HG03060 (cell line): ENCODE data around the gene RHBDD1.

Experiments used
- ATAC-seq: cut with Tn5 transposase; IDR thresholded peaks from one replicate; pipeline ENCODE4 v1.9.1; 2021; ENCODE audit warnings: low read depth, moderate number of reproducible peaks; ENCODE audit not compliant: unreplicated experiment

RHBDD1 gene

GRCh38 chr2:226973816-226974215 lies 138.0 kb downstream of the RHBDD1 start:
- ATAC-seq: no peak

DNA sequence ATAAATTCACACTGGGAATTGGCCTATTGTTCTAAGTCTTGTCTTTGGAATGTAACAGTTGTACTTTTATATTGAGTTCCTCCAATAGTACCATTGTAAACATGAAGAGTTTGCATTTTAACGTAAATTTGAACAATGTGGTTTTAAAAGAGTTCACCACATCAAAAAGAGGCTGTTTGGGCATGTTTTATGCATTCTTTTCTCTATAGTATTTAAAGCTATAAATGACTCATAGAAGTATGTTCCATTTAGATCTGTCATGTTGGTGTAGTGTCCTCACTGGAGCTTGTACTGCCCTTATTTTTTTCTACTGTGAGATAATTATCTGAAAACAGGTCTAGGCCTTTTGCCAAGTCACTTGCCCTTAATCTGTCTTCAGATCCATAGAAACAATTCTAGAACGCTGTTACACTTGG lies 141.9 kb downstream of the RHBDD1 start:
- ATAC-seq: no peak

GRCh38 chr2:226978300-226978699 lies 142.4 kb downstream of the RHBDD1 start:
- ATAC-seq: no peak

DNA sequence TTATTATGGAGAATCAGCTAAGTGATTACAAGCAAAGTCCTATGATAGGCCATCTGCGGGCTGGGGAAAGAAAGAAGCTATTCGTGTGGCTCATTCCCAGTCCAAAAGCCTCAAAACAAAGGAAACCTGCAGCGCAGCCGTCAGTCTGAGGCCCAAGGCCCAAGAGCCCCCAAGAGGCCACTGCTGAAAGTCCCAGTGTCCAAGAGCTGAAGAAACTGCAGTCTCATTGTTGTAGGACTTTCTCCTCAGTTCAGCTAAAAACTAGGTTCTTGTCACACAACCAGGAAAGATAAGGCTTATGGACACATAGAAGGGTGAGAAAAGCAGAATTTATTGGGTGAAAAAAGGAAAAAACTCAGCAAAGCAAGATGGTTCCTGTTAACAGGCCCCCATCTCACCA lies 143.2 kb downstream of the RHBDD1 start:
- ATAC-seq: no peak

DNA sequence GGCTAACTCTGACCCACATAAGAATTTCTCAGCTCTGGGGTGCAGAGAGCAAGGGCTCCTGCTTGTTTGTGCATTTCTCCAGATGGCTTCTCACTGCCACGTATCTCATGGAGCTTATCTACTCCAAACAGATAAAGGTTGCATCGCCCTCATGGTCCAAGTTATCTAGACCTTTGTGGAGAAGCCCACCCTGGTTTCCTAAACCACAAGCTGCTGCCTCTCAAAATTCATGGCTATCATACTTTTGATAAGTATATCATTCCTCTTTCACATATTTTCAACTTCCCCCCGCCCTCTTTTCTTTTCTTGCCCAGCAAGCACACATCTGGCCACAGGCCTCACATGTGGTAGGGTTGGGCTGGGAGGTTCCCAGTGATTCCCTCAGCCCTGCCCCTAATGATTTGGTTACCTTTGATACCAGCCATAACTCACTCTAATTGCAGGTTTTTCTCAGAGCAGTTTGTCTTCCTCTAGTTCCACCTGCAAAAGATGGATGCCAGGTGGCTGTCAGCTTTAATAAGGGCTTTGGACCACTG lies 146.0 kb downstream of the RHBDD1 start:
- no peak for ATAC-seq

DNA sequence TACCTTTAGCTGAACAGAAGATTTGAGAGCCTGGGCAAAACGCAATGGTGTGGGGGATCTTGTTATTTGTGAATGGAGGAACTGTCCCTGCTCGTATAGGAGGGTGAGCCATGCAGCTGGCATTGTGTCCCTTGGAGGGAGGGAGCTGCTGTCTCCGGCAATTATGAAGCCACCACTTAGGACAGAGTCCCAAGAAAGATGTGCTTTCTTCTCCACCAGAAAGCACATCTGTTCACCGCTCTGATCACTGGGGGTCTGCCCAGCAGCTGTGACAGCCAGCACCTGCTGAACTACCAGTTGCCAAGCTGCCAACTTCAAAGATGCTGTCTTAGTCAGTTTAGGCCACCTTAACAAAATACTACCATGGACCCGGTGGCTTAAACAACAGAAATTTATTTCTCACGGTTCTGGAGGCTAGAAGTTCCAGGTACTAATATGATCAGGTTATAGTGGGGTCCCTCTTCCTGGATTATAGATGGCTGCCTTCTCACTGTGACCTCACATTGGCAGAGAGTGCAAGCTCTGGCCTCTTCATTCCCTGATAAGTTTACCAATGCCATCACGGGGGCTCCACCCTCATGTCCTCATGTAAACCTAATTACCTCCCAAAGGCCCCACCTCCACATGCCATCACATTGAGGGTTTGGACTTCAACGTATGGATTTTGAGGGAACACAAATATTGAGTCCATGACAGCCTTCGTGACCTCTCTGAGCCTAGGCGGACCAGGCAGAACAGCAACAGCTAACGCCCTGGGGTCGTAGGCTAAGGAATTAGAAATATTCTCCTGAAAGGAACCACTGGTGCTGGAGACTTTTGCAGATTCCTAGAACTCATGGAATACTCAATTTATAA lies 148.3 kb downstream of the RHBDD1 start:
- peak; percentile 5 for ATAC-seq

- peak; percentile 99 for ATAC-seq
Observed at GRCh38 chr2:226984750-226985582, 149.1 kb downstream of the RHBDD1 start.

GRCh38 chr2:226985583-226985946 lies 149.7 kb downstream of the RHBDD1 start:
- ATAC-seq: no peak

GRCh38 chr2:226991663-226992062 lies 155.8 kb downstream of the RHBDD1 start:
- ATAC-seq: no peak

GRCh38 chr2:226993171-226993570 lies 157.3 kb downstream of the RHBDD1 start:
- ATAC-seq: no peak

DNA sequence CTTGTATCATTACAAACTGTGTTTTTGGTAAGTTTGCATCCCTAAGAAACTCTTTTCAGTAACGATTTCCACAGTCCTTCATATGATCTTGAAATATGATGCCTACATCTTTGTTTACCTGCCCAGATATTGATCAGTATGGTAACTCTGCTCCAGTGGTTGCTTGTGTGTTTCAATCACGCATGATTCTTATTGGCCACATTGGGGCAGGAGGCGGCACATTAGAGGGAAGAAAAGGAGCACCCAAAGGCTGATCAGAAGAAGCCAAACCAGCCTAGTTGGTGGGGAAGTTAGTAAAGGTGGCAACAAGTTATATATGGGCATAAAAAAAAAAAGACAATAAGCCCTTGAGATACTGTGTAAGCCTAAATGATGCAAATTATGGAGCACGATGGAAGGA lies 158.9 kb downstream of the RHBDD1 start:
- ATAC-seq: no peak

DNA sequence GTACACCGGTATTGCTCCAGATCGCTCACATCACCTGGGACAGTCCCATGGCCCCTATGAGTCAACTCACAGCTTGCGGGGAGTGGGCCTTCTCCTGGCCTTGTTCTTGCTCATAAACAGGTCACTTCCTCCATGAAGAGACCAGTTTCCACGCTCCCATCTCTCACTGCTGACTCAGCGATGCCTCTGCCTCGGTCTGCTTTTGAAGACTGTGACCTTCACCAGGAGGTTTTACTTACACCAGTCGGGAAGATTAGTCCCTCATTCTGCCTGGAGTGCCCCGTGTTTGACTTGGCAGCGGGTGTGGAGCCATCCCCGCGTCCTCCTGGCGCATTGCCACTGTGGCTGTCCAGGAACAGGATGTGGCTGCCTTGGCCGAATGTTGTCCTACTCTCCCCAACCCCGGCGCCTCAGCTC lies 159.8 kb downstream of the RHBDD1 start:
- ATAC-seq: no peak

DNA sequence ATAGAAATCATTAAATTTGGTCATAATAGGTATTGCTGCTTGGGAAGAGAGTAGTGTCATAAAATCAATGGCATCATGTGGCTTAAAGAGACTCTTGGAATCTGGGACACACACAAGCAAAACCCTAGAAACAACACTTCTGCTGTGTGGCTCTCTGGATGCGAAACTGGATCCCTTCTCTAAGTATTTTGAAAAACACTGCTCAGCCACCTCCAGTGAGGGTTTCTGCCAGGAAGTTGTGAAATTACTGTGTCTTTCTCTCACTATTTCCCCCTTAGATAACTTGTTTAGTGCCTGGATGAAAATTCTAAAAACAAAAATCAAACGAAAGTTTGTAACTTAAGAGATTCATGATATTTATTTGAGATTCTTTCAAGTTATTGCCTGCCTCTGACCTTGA lies 163.8 kb downstream of the RHBDD1 start:
- no peak for ATAC-seq

GRCh38 chr2:227000123-227000522 lies 164.3 kb downstream of the RHBDD1 start:
- ATAC-seq: no peak

DNA sequence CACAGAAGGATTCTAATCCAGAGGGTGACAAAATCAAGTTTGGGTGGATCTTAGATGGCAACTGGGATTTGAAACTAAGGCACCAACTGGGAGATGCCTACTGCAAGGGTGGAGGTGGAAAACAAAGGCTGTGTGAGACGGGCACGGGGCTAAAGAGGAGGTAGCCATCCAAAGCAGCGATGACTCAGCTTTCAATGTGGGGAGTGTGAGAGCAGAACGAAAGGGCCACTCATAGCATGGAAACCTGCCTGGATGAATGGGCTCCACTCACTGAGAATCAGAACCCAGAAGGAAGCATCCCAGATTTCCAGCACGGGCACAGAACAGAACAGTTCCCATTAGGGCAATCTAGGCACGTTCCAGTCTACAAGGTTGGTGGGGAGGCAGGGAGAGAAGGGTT lies 168.6 kb downstream of the RHBDD1 start:
- no peak for ATAC-seq

GRCh38 chr2:227006189-227006897 lies 170.5 kb downstream of the RHBDD1 start:
- ATAC-seq: no peak

DNA sequence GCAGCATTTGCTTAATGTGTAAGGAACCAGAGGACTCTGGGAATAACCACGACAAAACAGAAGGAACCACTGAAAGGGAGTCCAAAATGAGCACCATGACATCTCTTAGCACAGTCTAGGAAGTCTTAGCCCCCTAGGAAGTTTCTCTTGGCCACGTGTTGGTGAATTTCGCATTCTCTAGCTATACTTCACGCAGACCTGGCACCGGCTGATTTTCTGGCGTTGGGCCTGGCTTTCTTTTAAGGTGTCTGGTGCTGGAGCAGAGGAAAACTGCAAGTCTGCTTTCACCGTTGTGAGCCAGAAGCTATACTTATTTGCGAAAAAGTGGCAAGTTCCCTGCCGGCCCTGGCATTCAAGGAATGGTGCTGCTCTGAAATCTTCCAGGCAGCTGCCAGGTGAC lies 171.3 kb downstream of the RHBDD1 start:
- no peak for ATAC-seq

GRCh38 chr2:227007940-227008339 lies 172.1 kb downstream of the RHBDD1 start:
- no peak for ATAC-seq

DNA sequence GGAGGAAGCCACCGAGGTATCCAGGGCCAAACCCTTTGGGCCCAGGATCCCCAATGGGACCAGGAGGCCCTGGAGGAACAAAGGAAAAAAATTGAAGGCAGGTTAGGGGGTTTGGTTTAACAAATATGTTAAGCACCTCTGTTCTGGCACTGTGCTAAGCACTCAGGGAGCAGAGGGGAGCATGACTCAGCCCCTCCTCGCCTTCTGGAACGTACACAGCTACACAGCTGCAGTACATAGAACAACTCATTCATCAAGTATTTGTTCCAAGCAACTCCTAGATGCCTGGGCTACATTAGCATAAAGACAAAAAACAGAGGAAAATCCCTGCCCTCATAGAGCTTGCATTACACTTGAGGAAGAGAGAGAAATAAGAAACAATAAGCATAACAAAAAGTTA lies 174.6 kb downstream of the RHBDD1 start:
- ATAC-seq: no peak

GRCh38 chr2:227013330-227013729 lies 177.5 kb downstream of the RHBDD1 start:
- ATAC-seq: no peak

DNA sequence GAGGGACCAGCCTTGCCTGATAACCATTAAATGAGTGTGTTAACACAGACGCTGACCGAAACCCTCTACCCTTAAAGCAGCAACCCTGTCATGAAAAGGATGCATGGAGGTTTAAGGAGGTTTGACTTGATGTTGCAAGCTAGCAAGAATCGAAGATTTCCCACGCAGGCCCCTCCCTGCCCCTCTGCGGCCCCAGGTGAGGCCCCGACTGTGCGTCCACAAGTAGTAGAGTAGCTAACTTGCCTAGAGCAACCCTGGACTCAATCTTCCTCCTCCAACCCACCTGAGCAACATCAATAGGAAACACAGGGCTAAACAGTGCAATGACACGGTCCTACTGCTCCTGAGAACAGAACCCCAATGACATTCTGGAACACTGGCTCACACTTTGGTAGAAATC lies 178.0 kb downstream of the RHBDD1 start:
- ATAC-seq: no peak
